ENCODE measurements around the gene SEC61A2.
A peak's percentile ranks its signal among the peaks of the same experiment; 100 is the strongest.

SEC61A2 gene

GRCh38 chr10:12111528-12111927 lies 17.9 kb upstream of the SEC61A2 start:
- TF ChIP-seq USF1 (IDR thresholded peaks at IDR 0.05) (no peak), TAF1 (IDR thresholded peaks at IDR 0.05; ENCODE audit: low read depth) (no peak), TCF12 (IDR thresholded peaks at IDR 0.05; ENCODE audit: low read depth) (no peak), EGR1 (IDR thresholded peaks at IDR 0.05) (no peak), YY1 (IDR thresholded peaks at IDR 0.05; ENCODE audit: low read depth) (no peak), NFIC (IDR thresholded peaks at IDR 0.05) (no peak), REST (IDR thresholded peaks at IDR 0.05; ENCODE audit: low read depth) (no peak), RAD21 (IDR thresholded peaks at IDR 0.05; ENCODE audit: low read depth) (no peak), ZBTB7A (IDR thresholded peaks at IDR 0.05; ENCODE audit: low read depth) (no peak)

GRCh38 chr10:12113627-12114026 lies 15.8 kb upstream of the SEC61A2 start:
- no peak for TF ChIP-seq USF1 (IDR thresholded peaks at IDR 0.05)
- no peak for TF ChIP-seq EP300 (IDR thresholded peaks at IDR 0.05; ENCODE audit: borderline replicate concordance)
- no peak for TF ChIP-seq MAX (IDR thresholded peaks at IDR 0.05)
- no peak for TF ChIP-seq TEAD4 (IDR thresholded peaks at IDR 0.05)
- TF ChIP-seq CREB1 (IDR thresholded peaks at IDR 0.05; ENCODE audit: low read depth): no peak
- TF ChIP-seq ZBTB7A (IDR thresholded peaks at IDR 0.05; ENCODE audit: low read depth): no peak
- no peak for TF ChIP-seq REST (IDR thresholded peaks at IDR 0.05; ENCODE audit: low read depth)
- TF ChIP-seq RAD21 (IDR thresholded peaks at IDR 0.05; ENCODE audit: low read depth): no peak
- TF ChIP-seq CEBPB (IDR thresholded peaks at IDR 0.05): no peak
- TF ChIP-seq YY1 (IDR thresholded peaks at IDR 0.05; ENCODE audit: low read depth): no peak
- TF ChIP-seq EGR1 (IDR thresholded peaks at IDR 0.05): no peak
- TF ChIP-seq TAF1 (IDR thresholded peaks at IDR 0.05; ENCODE audit: low read depth): no peak
- TF ChIP-seq FOXM1 (IDR thresholded peaks at IDR 0.05; ENCODE audit: borderline replicate concordance, low read depth): no peak
- TF ChIP-seq TCF12 (IDR thresholded peaks at IDR 0.05; ENCODE audit: low read depth): no peak
- no peak for TF ChIP-seq NFIC (IDR thresholded peaks at IDR 0.05)

- no peak for TF ChIP-seq REST (IDR thresholded peaks at IDR 0.05; ENCODE audit: low read depth)
- TF ChIP-seq MAX (IDR thresholded peaks at IDR 0.05): no peak
- TF ChIP-seq YY1 (IDR thresholded peaks at IDR 0.05; ENCODE audit: low read depth): no peak
- TF ChIP-seq TCF12 (IDR thresholded peaks at IDR 0.05; ENCODE audit: low read depth): no peak
- TF ChIP-seq FOXM1 (IDR thresholded peaks at IDR 0.05; ENCODE audit: borderline replicate concordance, low read depth): no peak
Observed at GRCh38 chr10:12121673-12122072, 7.8 kb upstream of the SEC61A2 start.

- no peak for TF ChIP-seq YY1 (IDR thresholded peaks at IDR 0.05; ENCODE audit: low read depth)
- peak; percentile 13; the same call in 1 of the 2 replicates for TF ChIP-seq RAD21 (IDR thresholded peaks at IDR 0.05; ENCODE audit: low read depth)
Observed at GRCh38 chr10:12130237-12130872, 878 bp downstream of the SEC61A2 start.

- TF ChIP-seq CREB1 (IDR thresholded peaks at IDR 0.05; ENCODE audit: low read depth) (no peak), EGR1 (IDR thresholded peaks at IDR 0.05) (no peak), MAX (IDR thresholded peaks at IDR 0.05) (no peak), FOXM1 (IDR thresholded peaks at IDR 0.05; ENCODE audit: borderline replicate concordance, low read depth) (no peak), TAF1 (IDR thresholded peaks at IDR 0.05; ENCODE audit: low read depth) (no peak), USF1 (IDR thresholded peaks at IDR 0.05) (no peak), NFIC (IDR thresholded peaks at IDR 0.05) (no peak), TCF12 (IDR thresholded peaks at IDR 0.05; ENCODE audit: low read depth) (no peak), RAD21 (IDR thresholded peaks at IDR 0.05; ENCODE audit: low read depth) (no peak)
Observed at GRCh38 chr10:12135631-12136030, 6.2 kb downstream of the SEC61A2 start.

Data from Ishikawa (cell line).